SU-DHL-6 (cell line): ENCODE results near the gene RNF114.

ENCODE experiments used
- H2AFZ ChIP-seq: fragments of 200-600 bp; sonication (generic); 2 replicates; pipeline ENCODE4 v1.6.1; 2014; ENCODE audit warnings: low read depth, mild to moderate bottlenecking, moderate library complexity, mixed read lengths, antibody characterized with exemption, low read length; ENCODE audit not compliant: severe bottlenecking
- H3F3A ChIP-seq: fragments of 200-600 bp; shearing (Covaris generic); 2 replicates; pipeline ENCODE4 v1.6.0; 2016; ENCODE audit warnings: antibody characterized with exemption, mild to moderate bottlenecking; ENCODE audit not compliant: insufficient read depth
- H3K27ac ChIP-seq: fragments of 200-600 bp; sonication (generic); 2 replicates; pipeline ENCODE4 v1.5.1; 2016; ENCODE audit warnings: low read depth, mild to moderate bottlenecking, low read length, moderate library complexity, mixed read lengths
- H3K27me3 ChIP-seq: fragments of 200-600 bp; sonication (generic), shearing (Covaris generic); 2 replicates; pipeline ENCODE4 v1.6.0; 2014; ENCODE audit warnings: mild to moderate bottlenecking, low read length
- H3K36me3 ChIP-seq: fragments of 200-600 bp; sonication (generic); 2 replicates; pipeline ENCODE4 v1.6.1; 2014; ENCODE audit warnings: mild to moderate bottlenecking, low read length, mixed read lengths
- H3K4me2 ChIP-seq: fragments of 300-600, 200-600 bp; shearing (Covaris generic), sonication (generic); 2 replicates; pipeline ENCODE4 v1.6.0; 2014; ENCODE audit warnings: low read length, low read depth, mild to moderate bottlenecking; ENCODE audit not compliant: poor library complexity, severe bottlenecking
- H3K4me3 ChIP-seq: fragments of 200-600 bp; sonication (generic); 2 replicates; pipeline ENCODE4 v1.5.1; 2014; ENCODE audit warnings: antibody characterized with exemption, low read length, mild to moderate bottlenecking, mixed read lengths; ENCODE audit not compliant: insufficient read depth, poor library complexity, severe bottlenecking
- H3K79me2 ChIP-seq: fragments of 200-600 bp; sonication (generic); 2 replicates; pipeline ENCODE4 v1.6.1; 2014; ENCODE audit warnings: mild to moderate bottlenecking, low read length, moderate library complexity; ENCODE audit not compliant: insufficient read depth
- H3K9ac ChIP-seq: fragments of 200-600 bp; sonication (generic); 2 replicates; pipeline ENCODE4 v1.7.0; 2014; ENCODE audit warnings: mild to moderate bottlenecking, low read length
- H3K9me2 ChIP-seq: fragments of 200-600 bp; sonication (generic); replicated peaks from 2 replicates; pipeline ENCODE4 v1.6.1; 2014; ENCODE audit warnings: low read length; ENCODE audit not compliant: insufficient read depth
- H3K9me3 ChIP-seq: fragments of 200-600 bp; sonication (generic); 2 replicates; pipeline ENCODE4 v1.6.1; 2014; ENCODE audit warnings: low read length, mixed read lengths; ENCODE audit not compliant: insufficient read depth
- H4K20me1 ChIP-seq: fragments of 200-600 bp; sonication (generic); 2 replicates; pipeline ENCODE4 v1.6.1; 2014; ENCODE audit warnings: low read depth, mild to moderate bottlenecking, antibody characterized with exemption, low read length, moderate library complexity, mixed read lengths
- EZH2phosphoT487 ChIP-seq: fragments of 200-600 bp; sonication (generic), shearing (Covaris generic); conservative IDR thresholded peaks from 2 replicates; pipeline ENCODE4 v1.6.1; 2018; ENCODE audit warnings: mild to moderate bottlenecking, antibody characterized with exemption, low read length, moderate library complexity, mixed read lengths
- TF ChIP-seq, protein P1 (sequence below): fragments of 200-600 bp; sonication (generic); IDR thresholded peaks from one replicate; pipeline ENCODE4 v1.5.1; 2017; ENCODE audit warnings: antibody characterized with exemption, mild to moderate bottlenecking, low read length, moderate library complexity; ENCODE audit not compliant: insufficient read depth, poor library complexity, severe bottlenecking

RNF114 gene

DNA sequence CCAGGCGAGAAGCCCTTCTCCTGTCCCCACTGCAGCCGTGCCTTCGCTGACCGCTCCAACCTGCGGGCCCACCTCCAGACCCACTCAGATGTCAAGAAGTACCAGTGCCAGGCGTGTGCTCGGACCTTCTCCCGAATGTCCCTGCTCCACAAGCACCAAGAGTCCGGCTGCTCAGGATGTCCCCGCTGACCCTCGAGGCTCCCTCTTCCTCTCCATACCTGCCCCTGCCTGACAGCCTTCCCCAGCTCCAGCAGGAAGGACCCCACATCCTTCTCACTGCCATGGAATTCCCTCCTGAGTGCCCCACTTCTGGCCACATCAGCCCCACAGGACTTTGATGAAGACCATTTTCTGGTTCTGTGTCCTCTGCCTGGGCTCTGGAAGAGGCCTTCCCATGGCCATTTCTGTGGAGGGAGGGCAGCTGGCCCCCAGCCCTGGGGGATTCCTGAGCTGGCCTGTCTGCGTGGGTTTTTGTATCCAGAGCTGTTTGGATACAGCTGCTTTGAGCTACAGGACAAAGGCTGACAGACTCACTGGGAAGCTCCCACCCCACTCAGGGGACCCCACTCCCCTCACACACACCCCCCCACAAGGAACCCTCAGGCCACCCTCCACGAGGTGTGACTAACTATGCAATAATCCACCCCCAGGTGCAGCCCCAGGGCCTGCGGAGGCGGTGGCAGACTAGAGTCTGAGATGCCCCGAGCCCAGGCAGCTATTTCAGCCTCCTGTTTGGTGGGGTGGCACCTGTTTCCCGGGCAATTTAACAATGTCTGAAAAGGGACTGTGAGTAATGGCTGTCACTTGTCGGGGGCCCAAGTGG, 51.9 kb downstream of the RNF114 start:
- Histone ChIP-seq H3K79me2 (no peaks in the 10 kb centered on the region), H3K9me2 (no peaks in the 10 kb centered on the region), H3K4me2 (no peak overlapping the region), H3F3A (no peaks in the 10 kb centered on the region), H3K27me3 (no peaks in the 10 kb centered on the region), H3K9ac (no peak overlapping the region), H3K27ac (no peak overlapping the region), H3K4me3 (no peak overlapping the region), H4K20me1 (no peaks in the 10 kb centered on the region), H3K9me3 (no peaks in the 10 kb centered on the region), H3K36me3 (no peaks in the 10 kb centered on the region), H2AFZ (no peak overlapping the region)
- no peak for TF ChIP-seq EZH2phosphoT487
- TF ChIP-seq, protein P1, sequence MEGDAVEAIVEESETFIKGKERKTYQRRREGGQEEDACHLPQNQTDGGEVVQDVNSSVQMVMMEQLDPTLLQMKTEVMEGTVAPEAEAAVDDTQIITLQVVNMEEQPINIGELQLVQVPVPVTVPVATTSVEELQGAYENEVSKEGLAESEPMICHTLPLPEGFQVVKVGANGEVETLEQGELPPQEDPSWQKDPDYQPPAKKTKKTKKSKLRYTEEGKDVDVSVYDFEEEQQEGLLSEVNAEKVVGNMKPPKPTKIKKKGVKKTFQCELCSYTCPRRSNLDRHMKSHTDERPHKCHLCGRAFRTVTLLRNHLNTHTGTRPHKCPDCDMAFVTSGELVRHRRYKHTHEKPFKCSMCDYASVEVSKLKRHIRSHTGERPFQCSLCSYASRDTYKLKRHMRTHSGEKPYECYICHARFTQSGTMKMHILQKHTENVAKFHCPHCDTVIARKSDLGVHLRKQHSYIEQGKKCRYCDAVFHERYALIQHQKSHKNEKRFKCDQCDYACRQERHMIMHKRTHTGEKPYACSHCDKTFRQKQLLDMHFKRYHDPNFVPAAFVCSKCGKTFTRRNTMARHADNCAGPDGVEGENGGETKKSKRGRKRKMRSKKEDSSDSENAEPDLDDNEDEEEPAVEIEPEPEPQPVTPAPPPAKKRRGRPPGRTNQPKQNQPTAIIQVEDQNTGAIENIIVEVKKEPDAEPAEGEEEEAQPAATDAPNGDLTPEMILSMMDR: no peak

DNA sequence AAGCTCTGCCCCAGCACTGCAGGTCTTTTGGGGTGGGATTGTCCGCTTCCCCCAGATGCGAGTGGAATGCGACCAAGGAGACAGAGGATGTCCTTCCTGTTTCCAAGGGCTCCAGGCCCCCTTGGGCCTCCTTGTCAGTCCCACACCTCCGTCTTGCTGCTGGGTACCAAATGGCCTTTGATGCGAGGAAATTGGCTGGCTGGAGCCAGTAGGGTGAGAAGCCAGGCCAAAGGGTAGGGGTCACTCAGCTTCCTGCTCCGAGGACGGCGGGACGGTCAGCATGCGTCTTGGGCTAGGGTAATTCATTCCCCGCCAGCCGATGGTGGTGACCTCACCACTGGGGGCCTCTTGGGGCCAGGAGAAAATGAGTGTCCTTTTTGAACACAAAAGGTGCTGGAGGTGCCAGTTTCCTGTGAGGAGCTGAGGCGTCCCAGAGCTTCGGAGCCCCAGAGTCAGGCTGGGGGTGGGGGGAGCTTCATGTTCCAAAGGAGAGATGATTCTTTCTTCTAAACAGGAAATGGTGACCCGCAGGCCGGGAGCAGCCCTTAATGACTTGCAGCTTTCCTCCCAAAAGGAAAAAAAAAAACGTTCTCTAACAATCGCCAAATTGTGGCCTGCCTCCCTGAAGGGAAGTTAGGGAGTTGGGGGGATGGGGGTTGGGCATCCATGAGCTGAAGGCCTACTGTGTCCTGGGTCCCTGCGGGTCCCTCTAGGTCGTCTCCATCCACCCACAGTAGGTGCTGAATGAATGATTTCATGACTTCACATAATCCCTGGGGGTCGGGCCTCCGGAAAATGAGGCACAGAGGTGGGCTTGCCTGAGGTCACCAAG, 53.3 kb downstream of the RNF114 start:
- no peak overlapping the region for H2AFZ ChIP-seq
- H3K9me2 ChIP-seq: no peaks in the 10 kb centered on the region
- H3K27ac ChIP-seq: no peak overlapping the region
- no peaks in the 10 kb centered on the region for H4K20me1 ChIP-seq
- no peak overlapping the region for H3K4me3 ChIP-seq
- no peaks in the 10 kb centered on the region for H3K36me3 ChIP-seq
- H3K9ac ChIP-seq: no peak overlapping the region
- H3K4me2 ChIP-seq: no peak overlapping the region
- no peaks in the 10 kb centered on the region for H3K79me2 ChIP-seq
- no peaks in the 10 kb centered on the region for H3K27me3 ChIP-seq
- H3F3A ChIP-seq: no peaks in the 10 kb centered on the region
- TF ChIP-seq, protein P1: no peak
- no peak for TF ChIP-seq EZH2phosphoT487
- H3K9me3 ChIP-seq: no peaks in the 10 kb centered on the region

DNA sequence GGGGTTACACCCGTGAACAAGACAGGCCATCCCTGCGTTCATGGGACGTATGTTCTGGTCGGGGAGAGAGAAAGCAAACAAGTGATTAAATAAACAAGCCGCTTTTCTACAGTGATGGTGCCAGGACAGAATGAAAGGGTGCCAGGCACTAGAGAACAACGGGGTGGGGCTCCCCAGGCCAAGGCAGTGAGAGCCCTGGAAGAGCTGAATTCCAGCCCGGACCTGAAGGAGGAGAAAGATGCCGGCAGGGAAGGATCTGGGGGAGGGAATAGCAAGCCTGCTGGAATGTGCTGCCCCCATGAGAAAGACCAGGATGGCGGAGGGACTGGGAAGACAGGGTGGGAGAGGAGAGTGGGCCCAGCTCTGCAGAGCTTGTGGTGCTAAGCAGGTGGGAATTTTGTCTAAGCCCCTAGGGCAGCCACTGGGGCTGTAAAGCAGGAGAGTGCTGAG, 54.1 kb downstream of the RNF114 start:
- H3K4me3 ChIP-seq: no peak overlapping the region

More for the DNA sequence above, 54.1 kb downstream of the RNF114 start:
- Histone ChIP-seq H3K36me3 (no peaks in the 10 kb centered on the region), H3K79me2 (no peaks in the 10 kb centered on the region), H2AFZ (no peak overlapping the region), H3K27ac (no peak overlapping the region), H3K9me2 (no peaks in the 10 kb centered on the region), H4K20me1 (no peaks in the 10 kb centered on the region), H3K9ac (no peak overlapping the region), H3K4me2 (no peak overlapping the region), H3F3A (no peaks in the 10 kb centered on the region), H3K9me3 (no peaks in the 10 kb centered on the region), H3K27me3 (no peaks in the 10 kb centered on the region)
- no peak for TF ChIP-seq EZH2phosphoT487
- TF ChIP-seq, protein P1: no peak
